OCI-LY1 (cell line): ENCODE measurements around the gene NISCH.

Source experiments
- CTCF ChIP-seq: fragments of 200-600 bp; sonication (generic), shearing (Covaris generic); IDR thresholded peaks from 2 replicates; pipeline ENCODE4 v1.5.1; 2017; ENCODE audit warnings: mild to moderate bottlenecking, antibody characterized with exemption, low read length, moderate library complexity, mixed read lengths
- EZH2 ChIP-seq: fragments of 200-600 bp; sonication (generic), shearing (Covaris generic); IDR thresholded peaks from 2 replicates; pipeline ENCODE4 v1.8.0; 2017; ENCODE audit warnings: borderline replicate concordance, mixed run types, mild to moderate bottlenecking, antibody characterized with exemption, low read length, moderate library complexity, mixed read lengths

- TF ChIP-seq CTCF = no peak
- no peak for TF ChIP-seq EZH2
Observed at GRCh38 chr3:52527039-52527731, 71.8 kb downstream of the NISCH start.
